H9 (cell line): ENCODE results near the gene PDXK. TPM values are rescaled to one million over a fixed set of nuclear protein-coding genes. Genes with fewer than 3 reads are reported as not detected.

Experiments
- DNase-seq: peaks from one replicate; pipeline ENCODE4 v3.0.0-alpha.2; 2017
- H2AFZ ChIP-seq: one replicate; pipeline ENCODE4 v1.6.1; 2013; ENCODE audit warnings: mild to moderate bottlenecking, low read length, control low read depth, moderate library complexity
- H2AK5ac ChIP-seq: 2 replicates; pipeline ENCODE4 v1.6.1; 2013; ENCODE audit warnings: low read length, control low read depth, mixed read lengths; ENCODE audit not compliant: insufficient read length
- H2BK120ac ChIP-seq: one replicate; pipeline ENCODE4 v1.6.1; 2013; ENCODE audit warnings: low read depth, mild to moderate bottlenecking, low read length, control low read depth, inconsistent platforms; ENCODE audit not compliant: poor library complexity, severe bottlenecking
- H2BK12ac ChIP-seq: 2 replicates; pipeline ENCODE4 v1.6.1; 2013; ENCODE audit warnings: low read length, control low read depth, mixed read lengths, low read depth; ENCODE audit not compliant: insufficient read length
- H2BK15ac ChIP-seq: 2 replicates; pipeline ENCODE4 v1.6.1; 2013; ENCODE audit warnings: low read depth, low read length, control low read depth
- H2BK20ac ChIP-seq: one replicate; pipeline ENCODE4 v1.6.1; 2013; ENCODE audit warnings: low read depth, mild to moderate bottlenecking, low read length, control low read depth, inconsistent platforms; ENCODE audit not compliant: poor library complexity, severe bottlenecking
- H2BK5ac ChIP-seq: 2 replicates; pipeline ENCODE4 v1.6.1; 2013; ENCODE audit warnings: low read length, control low read depth, mixed read lengths; ENCODE audit not compliant: insufficient read length
- H3K14ac ChIP-seq: 2 replicates; pipeline ENCODE4 v1.6.1; 2013; ENCODE audit warnings: low read length, control low read depth; ENCODE audit not compliant: insufficient read depth
- H3K18ac ChIP-seq: 2 replicates; pipeline ENCODE4 v1.6.1; 2013; ENCODE audit warnings: low read depth, mild to moderate bottlenecking, mixed read lengths, low read length, control low read depth; ENCODE audit not compliant: insufficient read length
- H3K23ac ChIP-seq: 2 replicates; pipeline ENCODE4 v1.6.1; 2013; ENCODE audit warnings: low read length, control low read depth, mixed read lengths, low read depth; ENCODE audit not compliant: insufficient read length
- H3K23me2 ChIP-seq: 2 replicates; pipeline ENCODE4 v1.6.1; 2013; ENCODE audit warnings: low read depth, mild to moderate bottlenecking, mixed read lengths, low read length, control low read depth; ENCODE audit not compliant: insufficient read length, poor library complexity, severe bottlenecking
- H3K27ac ChIP-seq: 2 replicates; pipeline ENCODE4 v1.5.1; 2013; ENCODE audit warnings: low read length, control low read depth, mixed read lengths, low read depth; ENCODE audit not compliant: insufficient read length
- H3K27me3 ChIP-seq: 2 replicates; pipeline ENCODE4 v1.6.1; 2013; ENCODE audit warnings: low read length, control low read depth, inconsistent platforms; ENCODE audit not compliant: insufficient read depth
- H3K4ac ChIP-seq: 2 replicates; pipeline ENCODE4 v1.6.1; 2013; ENCODE audit warnings: low read depth, mild to moderate bottlenecking, control low read depth, inconsistent platforms, low read length, moderate library complexity
- H3K4me1 ChIP-seq: 2 replicates; pipeline ENCODE4 v1.6.1; 2013; ENCODE audit warnings: low read length, control low read depth, inconsistent platforms; ENCODE audit not compliant: insufficient read depth
- H3K4me2 ChIP-seq: 2 replicates; pipeline ENCODE4 v1.6.1; 2013; ENCODE audit warnings: low read length, control low read depth, mixed read lengths; ENCODE audit not compliant: insufficient read length, insufficient read depth
- H3K56ac ChIP-seq: 2 replicates; pipeline ENCODE4 v1.6.1; 2013; ENCODE audit warnings: low read depth, mild to moderate bottlenecking, mixed read lengths, low read length, control low read depth; ENCODE audit not compliant: insufficient read length
- H3K79me1 ChIP-seq: 2 replicates; pipeline ENCODE4 v1.6.1; 2013; ENCODE audit warnings: low read depth, mild to moderate bottlenecking, moderate library complexity, low read length, control low read depth, inconsistent platforms; ENCODE audit not compliant: insufficient read depth, poor library complexity, severe bottlenecking
- H3K79me2 ChIP-seq: 2 replicates; pipeline ENCODE4 v1.6.1; 2013; ENCODE audit warnings: low read length, control low read depth, inconsistent platforms; ENCODE audit not compliant: insufficient read depth
- H3K9ac ChIP-seq: 2 replicates; pipeline ENCODE4 v1.6.1; 2013; ENCODE audit warnings: low read length, control low read depth, mixed read lengths; ENCODE audit not compliant: insufficient read length; ENCODE audit errors: extremely low read depth
- H3K9me3 ChIP-seq: one replicate; pipeline ENCODE4 v1.6.1; 2013; ENCODE audit warnings: low read depth, low read length, inconsistent platforms; ENCODE audit not compliant: control insufficient read depth
- H3T11ph ChIP-seq: one replicate; pipeline ENCODE4 v1.6.1; 2013; ENCODE audit warnings: mild to moderate bottlenecking, low read length, control low read depth, inconsistent platforms
- H4K20me1 ChIP-seq: one replicate; pipeline ENCODE4 v1.6.1; 2013; ENCODE audit not compliant: control insufficient read depth, insufficient read length, insufficient read depth
- H4K5ac ChIP-seq: 2 replicates; pipeline ENCODE4 v1.6.1; 2013; ENCODE audit warnings: low read depth, mild to moderate bottlenecking, mixed read lengths, low read length, control low read depth; ENCODE audit not compliant: insufficient read length
- H4K8ac ChIP-seq: replicated peaks from 2 replicates; pipeline ENCODE4 v1.6.1; 2013; ENCODE audit warnings: low read length, control low read depth, mixed read lengths, low read depth; ENCODE audit not compliant: insufficient read length
- H4K91ac ChIP-seq: 2 replicates; pipeline ENCODE4 v1.6.1; 2013; ENCODE audit warnings: low read depth, mild to moderate bottlenecking, moderate library complexity, mixed read lengths, low read length, control low read depth; ENCODE audit not compliant: insufficient read length
- H3K27ac Mint-ChIP-seq, 3 experiments: 2 replicates in 2 of 3; 3 replicates in 1 of 3; pipeline ENCODE4 v1.8.0; 2020 to 2021; ENCODE audit warnings: mixed read lengths in 3 of 3, mild to moderate bottlenecking in 1 of 3, moderate library complexity in 1 of 3
- H3K27me3 Mint-ChIP-seq: 2 replicates; pipeline ENCODE4 v1.8.0; 2021; ENCODE audit warnings: low read depth, mild to moderate bottlenecking, moderate library complexity, mixed read lengths
- H3K36me3 Mint-ChIP-seq, 3 experiments: 2 replicates in 2 of 3; 3 replicates in 1 of 3; pipeline ENCODE4 v1.8.0; 2020 to 2021; ENCODE audit warnings: low read depth in 3 of 3, mixed read lengths in 3 of 3; ENCODE audit not compliant: insufficient read depth in 1 of 3
- H3K4me1 Mint-ChIP-seq, 2 experiments: 2 replicates each; pipeline ENCODE4 v1.8.0; 2020; ENCODE audit warnings: mixed read lengths in 2 of 2
- H3K4me3 Mint-ChIP-seq, 2 experiments: 2 replicates in 1 of 2; 3 replicates in 1 of 2; pipeline ENCODE4 v1.8.0; 2020 to 2021; ENCODE audit warnings: mild to moderate bottlenecking in 2 of 2, mixed read lengths in 2 of 2, moderate library complexity in 1 of 2
- H3K9me3 Mint-ChIP-seq, 2 experiments: 2 replicates in 1 of 2; 3 replicates in 1 of 2; pipeline ENCODE4 v1.8.0; 2020; ENCODE audit warnings: mild to moderate bottlenecking in 2 of 2, mixed read lengths in 2 of 2, moderate library complexity in 1 of 2
- CTCF ChIP-seq: fragments of 200-600 bp; sonication (generic); conservative IDR thresholded peaks from 3 replicates; pipeline ENCODE4 v1.8.0; 2021; ENCODE audit warnings: antibody characterized with exemption, mild to moderate bottlenecking
- WGBS: extraction: QIAGEN DNeasy Blood & Tissue Kit; methylation state at CpG from one replicate; pipeline ENCODE4 v1.1.7; 2013; ENCODE audit warnings: missing lambda C conversion rate, low lambda C conversion rate, mixed read lengths; ENCODE audit not compliant: insufficient read length; ENCODE audit errors: extremely low coverage; 5-methylcytosine and 5-hydroxymethylcytosine counted together
- total RNA-seq: library from RNA; stranded (reverse); gene quantifications from 2 replicates; pipeline ENCODE4 v1.2.1, GENCODE V29; 2021

Gene PDXK
- total RNA-seq, 1 experiment from 2014 or later, result 109 TPM

GRCh38 chr21:43794857-43795256 lies 75.9 kb downstream of the PDXK start:
- H3T11ph ChIP-seq, result no peak overlapping the region
- H3K4ac ChIP-seq, result no peak overlapping the region
- H3K27me3 Mint-ChIP-seq, result no peaks in the 10 kb centered on the region
- no peak overlapping the region for H4K5ac ChIP-seq
- H3K18ac ChIP-seq, result no peak overlapping the region
- H4K20me1 ChIP-seq, result no peaks in the 10 kb centered on the region
- H3K23ac ChIP-seq, result no peak overlapping the region
- H3K56ac ChIP-seq, result no peak overlapping the region
- peaks cover 65 to 94% (median 92%) of the 10 kb centered on the region in 3 experiments for H3K36me3 Mint-ChIP-seq
- peaks cover 3 to 11% of the 10 kb centered on the region in 2 experiments for H3K4me1 Mint-ChIP-seq
- no peak overlapping the region for H2BK12ac ChIP-seq
- TF ChIP-seq CTCF, result no peak
- H3K27me3 ChIP-seq, result no peaks in the 10 kb centered on the region
- no peak overlapping the region for H2AK5ac ChIP-seq
- peaks cover 5% of the 10 kb centered on the region for H3K23me2 ChIP-seq
- H2AFZ ChIP-seq, result no peak overlapping the region
- H4K91ac ChIP-seq, result no peak overlapping the region
- no peak overlapping the region for H4K8ac ChIP-seq
- no peak overlapping the region for H2BK20ac ChIP-seq
- no peak overlapping the region; a peak in 1 of 5 replicates for H3K4me3 Mint-ChIP-seq
- H3K79me2 ChIP-seq, result peaks cover 12% of the 10 kb centered on the region; the same call in 1 of the 2 replicates
- H3K79me1 ChIP-seq, result peaks cover 4% of the 10 kb centered on the region
- no CpG with 5 or more reads among the region's 14 CpGs for WGBS
- no peak overlapping the region for H3K27ac ChIP-seq
- no peak overlapping the region for H3K9ac ChIP-seq
- no peaks in the 10 kb centered on the region for H3K9me3 ChIP-seq
- no peak overlapping the region for H3K14ac ChIP-seq
- no peaks in the 10 kb centered on the region for H3K4me1 ChIP-seq
- no peak overlapping the region for H3K4me2 ChIP-seq
- H3K9me3 Mint-ChIP-seq, result peaks cover 3% of the 10 kb centered on the region in 2 experiments; a peak in 2 of 5 replicates
- H2BK120ac ChIP-seq, result no peak overlapping the region
- no peak overlapping the region for H2BK15ac ChIP-seq
- H2BK5ac ChIP-seq, result no peak overlapping the region
- no peak for DNase-seq
- no peak overlapping the region for H3K27ac Mint-ChIP-seq
